K562 (cell line): ENCODE data around the gene IFT81. TPM values are rescaled to one million over a fixed set of nuclear protein-coding genes. Genes with fewer than 3 reads are reported as not detected.

Experiments
- ATAC-seq: fragments of 200-7000 bp; cut with Tn5 transposase; 3 replicates; pipeline ENCODE4 v1.9.1; 2020; ENCODE audit warnings: moderate library complexity
- BruUV-seq: library from RNA; stranded (reverse); fragments of 400-500 nt; replicated peaks from 2 replicates; lab custom pipeline; 2021; lab: Mats Ljungman, UMichigan
- CTCF ChIA-PET: fragments of 300-600 bp; formaldehyde crosslinking; extraction: SDS; loops from one replicate; lab custom pipeline; 2021; ENCODE audit warnings: low intra/inter-chr PET ratio; lab: Yijun Ruan, JAX
- POLR2A ChIA-PET: fragments of 300-600, 350-650 bp; sonication (Branson Sonifier 250); formaldehyde crosslinking; extraction: SDS; loops from one replicate; lab custom pipeline; 2021; ENCODE audit warnings: antibody characterized with exemption, inconsistent platforms; lab: Yijun Ruan, JAX
- DNase-seq, 4 experiments: peaks; one replicate each; pipeline versions ENCODE4 v3.0.0 to v3.0.0-alpha.2; 2011 to 2018; ENCODE audit warnings: low spot score in 3 of 4, mixed read lengths in 3 of 4; ENCODE audit errors: extremely low read depth in 1 of 4
- FAIRE-seq: peaks from 2 replicates; lab custom pipeline; 2011; peaks lifted over from hg19 to GRCh38; lab: Jason Lieb, UNC
- H2AFZ ChIP-seq: 2 replicates; pipeline ENCODE4 v1.6.0; 2011; ENCODE audit warnings: low read depth, low read length, control low read depth, inconsistent platforms
- H3K27ac ChIP-seq: fragments of 200-600 bp; 3 replicates; pipeline ENCODE4 v1.8.0; 2011; ENCODE audit warnings: low read depth, mild to moderate bottlenecking, control low read depth, inconsistent platforms, low read length, moderate library complexity, mixed read lengths; ENCODE audit errors: extremely low read depth
- H3K27me3 ChIP-seq, 2 experiments: fragments of 300-600 bp in 1 of 2; 2 replicates in 1 of 2; 3 replicates in 1 of 2; pipeline versions ENCODE4 v1.6.0 to v1.8.0; 2011; ENCODE audit warnings: inconsistent platforms in 2 of 2, low read length in 2 of 2, mild to moderate bottlenecking in 1 of 2, mixed read lengths in 1 of 2, moderate library complexity in 1 of 2; ENCODE audit not compliant: control insufficient read depth in 2 of 2, insufficient read depth in 2 of 2
- H3K36me3 ChIP-seq: fragments of 300-600 bp; 3 replicates; pipeline ENCODE4 v1.8.0; 2011; ENCODE audit warnings: mild to moderate bottlenecking, low read length, inconsistent platforms; ENCODE audit not compliant: control insufficient read depth, insufficient read depth
- H3K4me1 ChIP-seq, 2 experiments: fragments of 200-600 bp in 1 of 2; replicated peaks in 1 of 2; 2 replicates in 1 of 2; 3 replicates in 1 of 2; pipeline versions ENCODE4 v1.5.1 to v1.8.0; 2011; ENCODE audit warnings: inconsistent platforms in 2 of 2, low read length in 2 of 2, mild to moderate bottlenecking in 1 of 2, mixed read lengths in 1 of 2, moderate library complexity in 1 of 2; ENCODE audit not compliant: control insufficient read depth in 2 of 2, insufficient read depth in 2 of 2
- H3K4me2 ChIP-seq: 2 replicates; pipeline ENCODE4 v1.6.1; 2011; ENCODE audit warnings: low read length, control low read depth, inconsistent platforms, mixed read lengths; ENCODE audit not compliant: insufficient read depth
- H3K4me3 ChIP-seq: fragments of 200-600 bp; sonication (generic), shearing (Covaris generic); 2 replicates; pipeline ENCODE4 v1.5.1; 2016; ENCODE audit warnings: control low read depth, inconsistent platforms
- H3K79me2 ChIP-seq: fragments of 200-600 bp; 3 replicates; pipeline ENCODE4 v1.8.0; 2011; ENCODE audit warnings: low read length, inconsistent platforms; ENCODE audit not compliant: control insufficient read depth, insufficient read depth
- H3K9ac ChIP-seq, 2 experiments: 2 replicates each; pipeline versions ENCODE4 v1.6.0 to v1.6.1; 2011; ENCODE audit warnings: low read depth in 2 of 2, low read length in 2 of 2, control low read depth in 1 of 2, inconsistent platforms in 1 of 2, mild to moderate bottlenecking in 1 of 2, mixed read lengths in 1 of 2; ENCODE audit not compliant: insufficient read depth in 1 of 2
- H3K9me1 ChIP-seq: one replicate; pipeline ENCODE4 v1.6.0; 2011; ENCODE audit warnings: inconsistent platforms, mild to moderate bottlenecking, low read length, moderate library complexity; ENCODE audit not compliant: control insufficient read depth, insufficient read depth
- H3K9me3 ChIP-seq: replicated peaks from 2 replicates; pipeline ENCODE4 v1.5.1; 2011; ENCODE audit warnings: low read depth, low read length, inconsistent platforms; ENCODE audit not compliant: control insufficient read depth, insufficient read depth
- H4K20me1 ChIP-seq: replicated peaks from 2 replicates; pipeline ENCODE4 v1.6.1; 2011; ENCODE audit warnings: low read length, inconsistent platforms, mixed read lengths; ENCODE audit not compliant: control insufficient read depth, insufficient read depth
- CCNT2 ChIP-seq: IDR thresholded peaks from 2 replicates; pipeline ENCODE4 v1.6.1; 2011; ENCODE audit warnings: borderline replicate concordance, low read depth, mild to moderate bottlenecking, moderate library complexity, mixed read lengths, low read length; ENCODE audit not compliant: insufficient read length; ENCODE audit errors: extremely low read depth
- GABPB1 ChIP-seq: sonication (generic); formaldehyde crosslinking; IDR thresholded peaks from 2 replicates; pipeline ENCODE4 v1.8.0; 2022; ENCODE audit warnings: mild to moderate bottlenecking, missing genetic modification reagents
- HBP1 ChIP-seq: fragments of 450-650 bp; formaldehyde crosslinking; IDR thresholded peaks from 2 replicates; pipeline ENCODE4 v1.4.0; 2022; ENCODE audit warnings: missing genetic modification characterization
- HDAC2 ChIP-seq: fragments of 450-650 bp; IDR thresholded peaks from 2 replicates; pipeline ENCODE4 v1.6.1; 2016; ENCODE audit warnings: mild to moderate bottlenecking
- HOXB6 ChIP-seq: fragments of 250-450 bp; sonication (Bioruptor Pico); IDR thresholded peaks from 2 replicates; pipeline ENCODE4 v1.5.1; 2022; ENCODE audit warnings: mild to moderate bottlenecking, borderline replicate concordance
- ILF3 ChIP-seq: fragments of 450-650 bp; IDR thresholded peaks from 2 replicates; pipeline ENCODE4 v1.6.1; 2018; ENCODE audit warnings: antibody characterized with exemption, mild to moderate bottlenecking, moderate library complexity, borderline replicate concordance
- KDM5B ChIP-seq: fragments of 200-600 bp; sonication (generic); IDR thresholded peaks from 2 replicates; pipeline ENCODE4 v1.6.1; 2012; ENCODE audit warnings: low read depth, mild to moderate bottlenecking, moderate library complexity, low read length, control low read depth, inconsistent platforms; ENCODE audit not compliant: insufficient replicate concordance
- LARP7 ChIP-seq: fragments of 450-650 bp; IDR thresholded peaks from 2 replicates; pipeline ENCODE4 v1.6.1; 2016
- MCM5 ChIP-seq: fragments of 450-650 bp; IDR thresholded peaks from 2 replicates; pipeline ENCODE4 v1.6.1; 2016; ENCODE audit warnings: low read depth
- MTA2 ChIP-seq: fragments of 450-650 bp; IDR thresholded peaks from 2 replicates; pipeline ENCODE4 v1.6.1; 2016; ENCODE audit warnings: low read depth
- NCOA1 ChIP-seq: fragments of 450-650 bp; IDR thresholded peaks from 2 replicates; pipeline ENCODE4 v1.6.1; 2016; ENCODE audit warnings: low read depth
- NFYB ChIP-seq: IDR thresholded peaks from 2 replicates; pipeline ENCODE4 v1.6.1; 2011; ENCODE audit warnings: mild to moderate bottlenecking, moderate library complexity; ENCODE audit not compliant: insufficient read length; ENCODE audit errors: extremely low read depth
- OTX1 ChIP-seq: fragments of 450-650 bp; formaldehyde crosslinking; IDR thresholded peaks from 2 replicates; pipeline ENCODE4 v1.4.0; 2022; ENCODE audit warnings: mild to moderate bottlenecking
- PCBP2 ChIP-seq: fragments of 200-400 bp; formaldehyde crosslinking; IDR thresholded peaks from 2 replicates; pipeline ENCODE4 v1.6.1; 2018; ENCODE audit warnings: low read length, low read depth, mild to moderate bottlenecking, moderate library complexity; ENCODE audit not compliant: poor library complexity, severe bottlenecking
- TRIM28 ChIP-seq: fragments of 450-650 bp; IDR thresholded peaks from 2 replicates; pipeline ENCODE4 v1.6.1; 2017
- ZBTB26 ChIP-seq: fragments of 450-650 bp; formaldehyde crosslinking; IDR thresholded peaks from 2 replicates; pipeline ENCODE4 v1.4.0; 2022; ENCODE audit warnings: missing genetic modification characterization
- ZFP36 ChIP-seq: fragments of 150-350 bp; IDR thresholded peaks from 2 replicates; pipeline ENCODE4 v1.6.1; 2018; ENCODE audit warnings: low read length, low read depth; ENCODE audit not compliant: partially characterized antibody
- ZKSCAN8 ChIP-seq: fragments of 200-800 bp; sonication (Bioruptor generic); IDR thresholded peaks from 2 replicates; pipeline ENCODE4 v1.6.1; 2016; ENCODE audit warnings: missing genetic modification characterization, missing compliant biosample characterization
- ZNF263 ChIP-seq: sonication (generic); formaldehyde crosslinking; IDR thresholded peaks from 2 replicates; pipeline ENCODE4 v1.8.0; 2022; ENCODE audit warnings: mild to moderate bottlenecking, missing genetic modification reagents, borderline replicate concordance
- ZNF324 ChIP-seq: fragments of 250-450 bp; sonication (Bioruptor Pico); IDR thresholded peaks from 2 replicates; pipeline ENCODE4 v1.4.0; 2020; ENCODE audit warnings: mild to moderate bottlenecking
- ZNF76 ChIP-seq: fragments of 250-450 bp; sonication (Bioruptor Pico); IDR thresholded peaks from 2 replicates; pipeline ENCODE4 v1.4.0; 2020; ENCODE audit warnings: mild to moderate bottlenecking, moderate library complexity, borderline replicate concordance
- ZNF780A ChIP-seq: fragments of 250-450 bp; sonication (Bioruptor Pico); IDR thresholded peaks from 2 replicates; pipeline ENCODE4 v1.5.0; 2021; ENCODE audit warnings: mild to moderate bottlenecking
- whole genome bisulfite sequencing: fragments of 100-300 bp; shearing (Covaris generic); methylation state at CpG from one replicate; pipeline ENCODE4 v1.1.6; 2016; ENCODE audit warnings: low coverage, mixed read lengths; ENCODE audit not compliant: insufficient coverage; ENCODE audit errors: missing lambda C conversion rate; 5-methylcytosine and 5-hydroxymethylcytosine counted together
- in situ Hi-C: fragments of 300-500 bp; cut with MboI; formaldehyde crosslinking; loops from 4 replicates; pipeline ENCODE4 v1.15.0; 2018; ENCODE audit warnings: inconsistent platforms, mixed read lengths
- intact Hi-C: fragments of 100-400 bp; cut with micrococcal nuclease; formaldehyde crosslinking; loops from 2 replicates; pipeline ENCODE4 v1.14.2; 2022
- polyA plus RNA-seq, 8 experiments: library from polyadenylated mRNA; depleted of rRNA in 4 of 8; stranded (reverse) in 5 of 8; unstranded in 3 of 8; fragments of >200 nt; fragmentation: Nextera tagmentation in 2 of 8; fragmentation: Illumina TruSeq in 1 of 8; extraction: Ambion mirVana in 2 of 8; extraction: Trizol in 1 of 8; gene quantifications; 2 replicates each; pipeline versions ENCODE4 v1.2.1 to v1.2.3, GENCODE V29; 2011 to 2014; ENCODE audit warnings: inconsistent platforms in 1 of 8, missing spikeins in 1 of 8
- total RNA-seq, 7 experiments: library from RNA; depleted of rRNA in 6 of 7; stranded (reverse); fragments of >200 nt in 6 of 7; fragmentation: Illumina TruSeq in 2 of 7; extraction: Trizol in 2 of 7; gene quantifications; 2 replicates each; pipeline versions ENCODE4 v1.2.1 to v1.2.3, GENCODE V29; 2011 to 2021; ENCODE audit warnings: low replicate concordance in 1 of 7

Gene IFT81
- total and polyA plus RNA-seq, 9 of the 15 experiments (the other 6 are each of a cell fraction or from before 2014, with no cell fraction given) = 2.8 to 11.9 (median 7.9) TPM

- H3K36me3 ChIP-seq = no peaks in the 10 kb centered on the region
- no peaks in the 10 kb centered on the region for H3K27me3 ChIP-seq
- no peaks in the 10 kb centered on the region for H3K9me3 ChIP-seq
- no peaks in the 10 kb centered on the region for H3K9me1 ChIP-seq
- FAIRE-seq (no peak), ATAC-seq (no peak; the same call in 2 of the 3 replicates), DNase-seq (peak in 2 of 4 experiments; percentile 16 to 21)
- no peaks in the 10 kb centered on the region for H4K20me1 ChIP-seq
- in situ Hi-C loops = loop anchor here (10.0 kb wide), 1 partner anchor 316 kb away; no protein-coding TSS in a partner anchor
- H3K9ac ChIP-seq = peak overlapping the region; percentile 31 to 81; a peak in 2 of 4 replicates
- H3K27ac ChIP-seq = no peak overlapping the region
- WGBS = 28% methylated on average over 13 of the region's 13 CpGs
- no peaks in the 10 kb centered on the region for H3K79me2 ChIP-seq
- ChIA-PET POLR2A (no interaction called here), CTCF (no interaction called here)
- no peak overlapping the region for H3K4me3 ChIP-seq
- peaks cover 10 to 20% of the 10 kb centered on the region in 2 experiments; a peak in 2 of 5 replicates for H3K4me1 ChIP-seq
- BruUV-seq = no TSS peak
- peak overlapping the region; percentile 60 for H2AFZ ChIP-seq
- peak overlapping the region; percentile 48; the same call in 1 of the 2 replicates for H3K4me2 ChIP-seq
- intact Hi-C loops = loop anchor here (10.0 kb wide), 1 partner anchor 246 kb away; no protein-coding TSS in a partner anchor
- TF ChIP-seq NFYB = no peak
- TF ChIP-seq ZNF780A = no peak
- no peak for TF ChIP-seq ZNF324 (CRISPR knock-in tag)
- no peak for TF ChIP-seq ZKSCAN8 (CRISPR knock-in tag)
- 0 out of 2 replicates have a peak, but pooled peaks have one; percentile 32 for TF ChIP-seq MTA2
- TF ChIP-seq LARP7 = no peak
- TF ChIP-seq KDM5B = peak; percentile 32
- TF ChIP-seq HOXB6 = no peak
- peak; percentile 89 for TF ChIP-seq OTX1
- TF ChIP-seq HBP1 = 0 out of 2 replicates have a peak, but pooled peaks have one; percentile 23
- no peak for TF ChIP-seq PCBP2
- TF ChIP-seq MCM5 = no peak
- TF ChIP-seq ILF3 = no peak
- TF ChIP-seq GABPB1 (CRISPR knock-in tag) = no peak
- no peak for TF ChIP-seq TRIM28
- peak; percentile 27 for TF ChIP-seq ZFP36
- no peak for TF ChIP-seq CCNT2
- no peak for TF ChIP-seq ZNF76 (CRISPR knock-in tag)
- TF ChIP-seq ZNF263 (CRISPR knock-in tag) = no peak
- TF ChIP-seq ZBTB26 (CRISPR knock-in tag) = no peak
- no peak; the same call in 1 of the 2 replicates for TF ChIP-seq HDAC2
- no peak for TF ChIP-seq NCOA1
These were observed 14.9 kb upstream of the IFT81 start for GRCh38 chr12:110109037-110109836.
